HEK293 (cell line): ENCODE measurements around the gene UBL7.
A peak's percentile ranks its signal among the peaks of the same experiment; 100 is the strongest.

Source experiments
- BCL11B ChIP-seq: fragments of 450-650 bp; formaldehyde crosslinking; IDR thresholded peaks from 2 replicates; pipeline ENCODE4 v1.5.1; 2016; ENCODE audit warnings: low read depth, missing biosample characterization, missing genetic modification characterization
- EGR2 ChIP-seq: fragments of 450-650 bp; formaldehyde crosslinking; IDR thresholded peaks from 2 replicates; pipeline ENCODE4 v1.5.1; 2016; ENCODE audit warnings: low read depth, missing biosample characterization, missing genetic modification characterization
- FEZF1 ChIP-seq: fragments of 450-650 bp; formaldehyde crosslinking; IDR thresholded peaks from 2 replicates; pipeline ENCODE4 v1.5.1; 2016; ENCODE audit warnings: missing biosample characterization, missing genetic modification characterization
- GLI4 ChIP-seq: fragments of 450-650 bp; formaldehyde crosslinking; IDR thresholded peaks from 2 replicates; pipeline ENCODE4 v1.5.1; 2016; ENCODE audit warnings: missing biosample characterization, missing genetic modification characterization
- KLF10 ChIP-seq: fragments of 450-650 bp; IDR thresholded peaks from 2 replicates; pipeline ENCODE4 v1.5.1; 2018; ENCODE audit warnings: missing biosample characterization, mild to moderate bottlenecking, missing genetic modification characterization
- KLF8 ChIP-seq: fragments of 450-650 bp; formaldehyde crosslinking; IDR thresholded peaks from 2 replicates; pipeline ENCODE4 v1.5.1; 2016; ENCODE audit warnings: missing biosample characterization, missing genetic modification characterization
- KLF9 ChIP-seq: fragments of 450-650 bp; formaldehyde crosslinking; IDR thresholded peaks from 2 replicates; pipeline ENCODE4 v1.5.1; 2016; ENCODE audit warnings: missing biosample characterization, missing genetic modification characterization, low read depth
- MZF1 ChIP-seq: fragments of 450-650 bp; formaldehyde crosslinking; IDR thresholded peaks from 2 replicates; pipeline ENCODE4 v1.5.1; 2017; ENCODE audit warnings: missing biosample characterization, missing genetic modification characterization, borderline replicate concordance
- SP2 ChIP-seq: fragments of 450-650 bp; formaldehyde crosslinking; IDR thresholded peaks from 2 replicates; pipeline ENCODE4 v1.5.1; 2016; ENCODE audit warnings: missing biosample characterization, missing genetic modification characterization
- SP3 ChIP-seq: fragments of 450-650 bp; formaldehyde crosslinking; IDR thresholded peaks from 2 replicates; pipeline ENCODE4 v1.5.1; 2016; ENCODE audit warnings: missing biosample characterization, missing genetic modification characterization
- SP7 ChIP-seq: fragments of 450-650 bp; formaldehyde crosslinking; IDR thresholded peaks from 2 replicates; pipeline ENCODE4 v1.5.1; 2016; ENCODE audit warnings: missing biosample characterization, missing genetic modification characterization
- TCF7L2 ChIP-seq: IDR thresholded peaks from 2 replicates; pipeline ENCODE4 v1.6.1; 2011; ENCODE audit warnings: low read depth, mild to moderate bottlenecking, inconsistent platforms, low read length, moderate library complexity, borderline replicate concordance
- TRIM28 ChIP-seq: IDR thresholded peaks from 2 replicates; pipeline ENCODE4 v1.6.1; 2011; ENCODE audit warnings: low read length, control low read depth, borderline replicate concordance
- YY2 ChIP-seq: fragments of 450-650 bp; formaldehyde crosslinking; IDR thresholded peaks from 2 replicates; pipeline ENCODE4 v1.5.1; 2016; ENCODE audit warnings: missing biosample characterization, missing genetic modification characterization
- ZBTB1 ChIP-seq: fragments of 450-650 bp; formaldehyde crosslinking; IDR thresholded peaks from 2 replicates; pipeline ENCODE4 v1.5.1; 2016; ENCODE audit warnings: missing biosample characterization, missing genetic modification characterization
- ZBTB20 ChIP-seq: fragments of 450-650 bp; formaldehyde crosslinking; IDR thresholded peaks from 2 replicates; pipeline ENCODE4 v1.5.1; 2016; ENCODE audit warnings: missing biosample characterization, missing genetic modification characterization
- ZBTB48 ChIP-seq: fragments of 450-650 bp; formaldehyde crosslinking; IDR thresholded peaks from 2 replicates; pipeline ENCODE4 v1.5.1; 2016; ENCODE audit warnings: missing biosample characterization, missing genetic modification characterization
- ZBTB8A ChIP-seq: fragments of 450-650 bp; formaldehyde crosslinking; IDR thresholded peaks from 2 replicates; pipeline ENCODE4 v1.5.1; 2016; ENCODE audit warnings: missing biosample characterization, missing genetic modification characterization
- ZEB2 ChIP-seq: fragments of 450-650 bp; formaldehyde crosslinking; IDR thresholded peaks from 2 replicates; pipeline ENCODE4 v1.5.1; 2016; ENCODE audit warnings: missing biosample characterization, missing genetic modification characterization
- ZFHX2 ChIP-seq: fragments of 450-650 bp; formaldehyde crosslinking; conservative IDR thresholded peaks from 2 replicates; pipeline ENCODE4 v1.5.1; 2016; ENCODE audit warnings: missing biosample characterization, missing genetic modification characterization
- ZFP3 ChIP-seq: fragments of 450-650 bp; formaldehyde crosslinking; IDR thresholded peaks from 2 replicates; pipeline ENCODE4 v1.5.1; 2016; ENCODE audit warnings: low read depth, missing biosample characterization, missing genetic modification characterization
- ZNF184 ChIP-seq: fragments of 450-650 bp; IDR thresholded peaks from 2 replicates; pipeline ENCODE4 v1.5.1; 2018; ENCODE audit warnings: missing biosample characterization, mild to moderate bottlenecking, missing genetic modification characterization
- ZNF2 ChIP-seq: fragments of 450-650 bp; formaldehyde crosslinking; IDR thresholded peaks from 2 replicates; pipeline ENCODE4 v1.5.1; 2016; ENCODE audit warnings: missing biosample characterization, missing genetic modification characterization
- ZNF214 ChIP-seq: fragments of 450-650 bp; formaldehyde crosslinking; IDR thresholded peaks from 2 replicates; pipeline ENCODE4 v1.5.1; 2017; ENCODE audit warnings: missing biosample characterization, mild to moderate bottlenecking, missing genetic modification characterization, borderline replicate concordance
- ZNF221 ChIP-seq: fragments of 450-650 bp; formaldehyde crosslinking; IDR thresholded peaks from 2 replicates; pipeline ENCODE4 v1.5.1; 2017; ENCODE audit warnings: missing biosample characterization, missing genetic modification characterization, borderline replicate concordance
- ZNF324 ChIP-seq: fragments of 450-650 bp; formaldehyde crosslinking; IDR thresholded peaks from 2 replicates; pipeline ENCODE4 v1.5.1; 2016; ENCODE audit warnings: missing biosample characterization, missing genetic modification characterization
- ZNF398 ChIP-seq: fragments of 450-650 bp; formaldehyde crosslinking; IDR thresholded peaks from 2 replicates; pipeline ENCODE4 v1.5.1; 2017; ENCODE audit warnings: missing biosample characterization, missing genetic modification characterization
- ZNF560 ChIP-seq: fragments of 450-650 bp; formaldehyde crosslinking; IDR thresholded peaks from 2 replicates; pipeline ENCODE4 v1.5.1; 2017; ENCODE audit warnings: missing biosample characterization, missing genetic modification characterization, borderline replicate concordance
- ZNF561 ChIP-seq: fragments of 450-650 bp; IDR thresholded peaks from 2 replicates; pipeline ENCODE4 v1.5.1; 2018; ENCODE audit warnings: missing biosample characterization, missing genetic modification characterization, borderline replicate concordance
- ZNF585B ChIP-seq: fragments of 450-650 bp; formaldehyde crosslinking; IDR thresholded peaks from 2 replicates; pipeline ENCODE4 v1.5.1; 2016; ENCODE audit warnings: missing biosample characterization, missing genetic modification characterization
- ZNF664 ChIP-seq: fragments of 450-650 bp; formaldehyde crosslinking; IDR thresholded peaks from 2 replicates; pipeline ENCODE4 v1.5.1; 2016; ENCODE audit warnings: missing biosample characterization, missing genetic modification characterization
- ZNF692 ChIP-seq: fragments of 450-650 bp; formaldehyde crosslinking; IDR thresholded peaks from 2 replicates; pipeline ENCODE4 v1.5.1; 2016; ENCODE audit warnings: missing biosample characterization, missing genetic modification characterization
- ZXDB ChIP-seq: fragments of 450-650 bp; formaldehyde crosslinking; IDR thresholded peaks from 2 replicates; pipeline ENCODE4 v1.5.1; 2016; ENCODE audit warnings: missing biosample characterization, missing genetic modification characterization
- TF ChIP-seq, protein P1 (sequence below): fragments of 450-650 bp; formaldehyde crosslinking; IDR thresholded peaks from 2 replicates; pipeline ENCODE4 v1.5.1; 2016; ENCODE audit warnings: missing biosample characterization, missing genetic modification characterization
- TF ChIP-seq, protein P2 (sequence below): fragments of 450-650 bp; formaldehyde crosslinking; IDR thresholded peaks from 2 replicates; pipeline ENCODE4 v1.5.1; 2016; ENCODE audit warnings: missing biosample characterization, missing genetic modification characterization, borderline replicate concordance

The UBL7 gene

GRCh38 chr15:74433592-74434262 lies 27.2 kb downstream of the UBL7 start, which contains the start of gene SEMA7A (continued):
- TF ChIP-seq BCL11B (no peak), GLI4 (tag by site-specific recombination) (0 out of 2 replicates have a peak, but pooled peaks have one; percentile 43), ZNF585B (tag by site-specific recombination) (0 out of 2 replicates have a peak, but pooled peaks have one; percentile 8), ZNF184 (peak; percentile 66), MZF1 (no peak), ZFP3 (tag by site-specific recombination) (no peak), ZNF692 (0 out of 2 replicates have a peak, but pooled peaks have one; percentile 44), ZNF221 (tag by site-specific recombination) (no peak), ZBTB20 (tag by site-specific recombination) (peak; percentile 86), KLF10 (tag by site-specific recombination) (peak; percentile 56; the same call in 1 of the 2 replicates), KLF8 (peak; percentile 27; the same call in 1 of the 2 replicates), YY2 (tag by site-specific recombination) (no peak), ZEB2 (tag by site-specific recombination) (peak; percentile 35), EGR2 (peak; percentile 75; the same call in 1 of the 2 replicates), TRIM28 (0 out of 2 replicates have a peak, but pooled peaks have one; percentile 34), ZBTB48 (tag by site-specific recombination) (peak; percentile 41; the same call in 1 of the 2 replicates), ZBTB8A (tag by site-specific recombination) (peak; percentile 76), ZXDB (tag by site-specific recombination) (peak; percentile 45; the same call in 1 of the 2 replicates), FEZF1 (tag by site-specific recombination) (peak; percentile 14; the same call in 1 of the 2 replicates), ZNF561 (tag by site-specific recombination) (peak; percentile 93), SP7 (tag by site-specific recombination) (no peak), SP3 (tag by site-specific recombination) (peak; percentile 65), ZNF214 (tag by site-specific recombination) (no peak), ZNF664 (no peak), ZNF324 (tag by site-specific recombination) (no peak), TCF7L2 (no peak), SP2 (peak; percentile 74), ZBTB1 (tag by site-specific recombination) (no peak), ZNF2 (tag by site-specific recombination) (peak; percentile 3; the same call in 1 of the 2 replicates), ZNF560 (tag by site-specific recombination) (no peak), ZFHX2 (peak; percentile 96), ZNF398 (tag by site-specific recombination) (peak; percentile 56; the same call in 1 of the 2 replicates), KLF9 (no peak)
- TF ChIP-seq, protein P1, sequence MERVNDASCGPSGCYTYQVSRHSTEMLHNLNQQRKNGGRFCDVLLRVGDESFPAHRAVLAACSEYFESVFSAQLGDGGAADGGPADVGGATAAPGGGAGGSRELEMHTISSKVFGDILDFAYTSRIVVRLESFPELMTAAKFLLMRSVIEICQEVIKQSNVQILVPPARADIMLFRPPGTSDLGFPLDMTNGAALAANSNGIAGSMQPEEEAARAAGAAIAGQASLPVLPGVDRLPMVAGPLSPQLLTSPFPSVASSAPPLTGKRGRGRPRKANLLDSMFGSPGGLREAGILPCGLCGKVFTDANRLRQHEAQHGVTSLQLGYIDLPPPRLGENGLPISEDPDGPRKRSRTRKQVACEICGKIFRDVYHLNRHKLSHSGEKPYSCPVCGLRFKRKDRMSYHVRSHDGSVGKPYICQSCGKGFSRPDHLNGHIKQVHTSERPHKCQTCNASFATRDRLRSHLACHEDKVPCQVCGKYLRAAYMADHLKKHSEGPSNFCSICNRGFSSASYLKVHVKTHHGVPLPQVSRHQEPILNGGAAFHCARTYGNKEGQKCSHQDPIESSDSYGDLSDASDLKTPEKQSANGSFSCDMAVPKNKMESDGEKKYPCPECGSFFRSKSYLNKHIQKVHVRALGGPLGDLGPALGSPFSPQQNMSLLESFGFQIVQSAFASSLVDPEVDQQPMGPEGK (tag by site-specific recombination): 0 out of 2 replicates have a peak, but pooled peaks have one; percentile 79
- TF ChIP-seq, protein P2, sequence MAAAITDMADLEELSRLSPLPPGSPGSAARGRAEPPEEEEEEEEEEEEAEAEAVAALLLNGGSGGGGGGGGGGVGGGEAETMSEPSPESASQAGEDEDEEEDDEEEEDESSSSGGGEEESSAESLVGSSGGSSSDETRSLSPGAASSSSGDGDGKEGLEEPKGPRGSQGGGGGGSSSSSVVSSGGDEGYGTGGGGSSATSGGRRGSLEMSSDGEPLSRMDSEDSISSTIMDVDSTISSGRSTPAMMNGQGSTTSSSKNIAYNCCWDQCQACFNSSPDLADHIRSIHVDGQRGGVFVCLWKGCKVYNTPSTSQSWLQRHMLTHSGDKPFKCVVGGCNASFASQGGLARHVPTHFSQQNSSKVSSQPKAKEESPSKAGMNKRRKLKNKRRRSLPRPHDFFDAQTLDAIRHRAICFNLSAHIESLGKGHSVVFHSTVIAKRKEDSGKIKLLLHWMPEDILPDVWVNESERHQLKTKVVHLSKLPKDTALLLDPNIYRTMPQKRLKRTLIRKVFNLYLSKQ: no peak
